Measurements from ENCODE around the gene LRP1B.

LRP1B gene

GRCh38 chr2:141737492-141738255 is 393.1 kb downstream of the LRP1B start:
- H3K9ac ChIP-seq, result no peak overlapping the region

DNA sequence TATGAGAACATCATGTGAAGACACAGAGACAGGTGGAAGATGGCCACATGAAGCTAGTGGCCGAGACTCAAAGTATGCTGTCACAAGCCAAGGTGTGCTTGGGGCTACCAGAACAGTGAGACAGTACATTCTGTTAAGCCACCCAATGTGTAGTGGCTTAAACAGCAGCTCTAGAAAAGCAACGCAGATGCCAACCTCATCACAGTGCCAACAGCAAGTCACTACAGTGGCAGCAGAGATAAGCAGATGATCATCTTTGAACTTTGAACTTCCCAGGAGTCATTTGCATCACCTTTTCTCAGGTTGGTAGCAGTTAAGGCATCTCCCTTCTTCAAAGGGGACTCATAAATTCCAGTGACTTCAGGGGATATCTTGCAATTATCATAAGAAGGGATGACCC is 394.4 kb downstream of the LRP1B start:
- no peaks in the 10 kb centered on the region for H4K20me1 ChIP-seq
- H3K4me2 ChIP-seq, result no peak overlapping the region
- no peak for TF ChIP-seq Cebpa-rat (IDR thresholded peaks at IDR 0.05)
- H3K9ac ChIP-seq, result no peak overlapping the region
- H3K36me3 ChIP-seq, result no peaks in the 10 kb centered on the region
- no peaks in the 10 kb centered on the region for H3K9me3 ChIP-seq (replicated peaks in 1 of 11)
- no peaks in the 10 kb centered on the region for H3K27me3 ChIP-seq
- H3K4me1 ChIP-seq, result no peaks in the 10 kb centered on the region
- no peak overlapping the region for H3K27ac ChIP-seq
- no peak overlapping the region for H3K4me3 ChIP-seq

More at GRCh38 chr2:141737492-141738255, 393.1 kb downstream of the LRP1B start:
- Histone ChIP-seq H4K20me1 (no peaks in the 10 kb centered on the region), H3K36me3 (no peaks in the 10 kb centered on the region), H3K4me2 (no peak overlapping the region), H3K27ac (no peak overlapping the region), H3K4me3 (no peak overlapping the region), H3K4me1 (no peaks in the 10 kb centered on the region), H3K27me3 (no peaks in the 10 kb centered on the region), H3K9me3 (replicated peaks in 1 of 11) (no peaks in the 10 kb centered on the region)
- TF ChIP-seq Cebpa-rat (IDR thresholded peaks at IDR 0.05), result no peak

GRCh38 chr2:141728886-141729285 is 401.9 kb downstream of the LRP1B start:
- H3K9me3 ChIP-seq (replicated peaks in 1 of 11), result no peaks in the 10 kb centered on the region
- no peaks in the 10 kb centered on the region for H3K36me3 ChIP-seq

DNA sequence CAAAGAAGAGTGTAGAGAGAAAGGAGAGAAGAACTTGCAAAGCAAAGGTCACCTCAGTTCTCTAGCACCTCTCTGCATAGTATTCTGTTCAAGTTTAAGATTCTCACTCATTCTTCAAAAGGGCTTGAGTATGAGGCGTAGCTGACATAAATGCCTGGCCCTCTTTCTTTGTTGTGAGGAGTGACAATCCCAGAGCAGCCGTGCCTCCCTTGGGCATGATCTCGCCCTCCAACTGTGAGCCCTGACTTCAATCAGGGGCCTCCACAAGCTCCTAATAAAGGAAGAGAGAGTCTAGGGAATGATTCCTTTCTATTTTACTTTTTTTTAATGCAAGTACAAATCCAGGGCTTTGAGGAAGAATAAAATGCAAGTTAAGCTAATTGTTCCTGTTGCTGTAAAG is 402.7 kb downstream of the LRP1B start:
- H3K36me3 ChIP-seq, result no peaks in the 10 kb centered on the region
- H3K4me2 ChIP-seq, result no peak overlapping the region
- H3K27ac ChIP-seq, result no peak overlapping the region
- H3K27me3 ChIP-seq, result no peaks in the 10 kb centered on the region
- H4K20me1 ChIP-seq, result no peaks in the 10 kb centered on the region
- H3K9ac ChIP-seq, result no peak overlapping the region
- 0 out of 20 replicates have a peak, but pooled peaks cover 0 to 4% (median 0%) of the 10 kb centered on the region in 10 experiments for H3K4me1 ChIP-seq
- H3K9me3 ChIP-seq (replicated peaks in 1 of 11), result no peaks in the 10 kb centered on the region
- H3K4me3 ChIP-seq, result no peak overlapping the region
- no peak for TF ChIP-seq Cebpa-rat (IDR thresholded peaks at IDR 0.05)

More at GRCh38 chr2:141728886-141729285, 401.9 kb downstream of the LRP1B start:
- Histone ChIP-seq H3K4me2 (no peak overlapping the region), H3K27me3 (no peaks in the 10 kb centered on the region), H3K27ac (no peak overlapping the region), H3K4me3 (no peak overlapping the region), H3K4me1 (0 out of 20 replicates have a peak, but pooled peaks cover 0 to 4% (median 0%) of the 10 kb centered on the region in 10 experiments), H4K20me1 (no peaks in the 10 kb centered on the region), H3K9ac (no peak overlapping the region)
- no peak for TF ChIP-seq Cebpa-rat (IDR thresholded peaks at IDR 0.05)

DNA sequence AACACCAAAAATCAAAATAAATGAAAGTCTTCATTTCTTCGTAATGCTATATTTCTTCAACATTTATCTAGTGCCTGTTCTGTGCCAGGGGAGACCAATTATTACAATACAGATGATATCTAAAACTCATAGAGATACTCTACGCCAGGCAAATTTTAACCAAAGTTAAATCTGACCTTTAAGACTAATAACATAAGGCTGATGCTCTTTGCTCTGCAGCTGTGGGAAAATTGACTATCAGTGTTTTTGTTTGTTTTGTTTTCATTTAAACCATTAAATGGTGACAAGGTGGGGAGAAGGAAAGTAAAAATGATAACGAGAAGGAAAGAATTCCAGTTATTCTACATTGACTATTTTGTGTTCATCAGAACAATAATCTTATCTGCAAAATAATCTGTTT is 406.4 kb downstream of the LRP1B start:
- H4K20me1 ChIP-seq, result no peaks in the 10 kb centered on the region
- no peaks in the 10 kb centered on the region for H3K36me3 ChIP-seq
- no peak overlapping the region for H3K4me3 ChIP-seq
- H3K9me3 ChIP-seq (replicated peaks in 1 of 11), result no peaks in the 10 kb centered on the region
- H3K9ac ChIP-seq, result no peak overlapping the region
- H3K4me1 ChIP-seq, result 0 out of 20 replicates have a peak, but pooled peaks cover 0 to 4% (median 0%) of the 10 kb centered on the region in 10 experiments
- H3K27me3 ChIP-seq, result no peaks in the 10 kb centered on the region
- TF ChIP-seq Cebpa-rat (IDR thresholded peaks at IDR 0.05), result no peak
- no peak overlapping the region for H3K4me2 ChIP-seq
- H3K27ac ChIP-seq, result no peak overlapping the region

GRCh38 chr2:141723814-141724213 is 407.0 kb downstream of the LRP1B start:
- Histone ChIP-seq H3K4me2 (no peak overlapping the region), H3K9ac (no peak overlapping the region), H3K27me3 (no peaks in the 10 kb centered on the region), H3K9me3 (replicated peaks in 1 of 11) (no peaks in the 10 kb centered on the region), H4K20me1 (no peaks in the 10 kb centered on the region), H3K4me3 (no peak overlapping the region), H3K36me3 (no peaks in the 10 kb centered on the region), H3K4me1 (0 out of 20 replicates have a peak, but pooled peaks cover 0 to under 1% (median 0%) of the 10 kb centered on the region in 10 experiments), H3K27ac (no peak overlapping the region)
- no peak for TF ChIP-seq Cebpa-rat (IDR thresholded peaks at IDR 0.05)

DNA sequence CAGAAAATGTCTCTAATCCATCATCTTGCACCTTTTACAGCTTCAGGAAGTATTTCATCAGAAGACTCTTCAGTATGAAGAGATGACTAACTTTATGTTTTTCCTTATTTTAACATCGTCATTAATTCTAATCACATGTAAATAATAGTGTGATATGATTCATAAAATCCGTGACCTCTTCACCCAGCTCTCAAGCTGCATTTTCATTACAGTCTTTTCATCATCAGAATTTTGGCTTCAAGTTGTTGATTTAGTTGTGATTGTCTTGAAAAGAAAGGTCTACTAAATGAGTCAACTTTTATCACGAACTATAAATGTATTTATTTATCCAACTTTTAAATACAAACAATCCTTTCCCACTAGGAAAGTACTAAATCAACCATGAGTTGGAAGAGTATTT is 410.3 kb downstream of the LRP1B start:
- Histone ChIP-seq H4K20me1 (no peaks in the 10 kb centered on the region), H3K36me3 (no peaks in the 10 kb centered on the region), H3K9ac (no peak overlapping the region), H3K4me1 (no peaks in the 10 kb centered on the region), H3K4me2 (no peak overlapping the region), H3K9me3 (replicated peaks in 1 of 11) (no peaks in the 10 kb centered on the region), H3K27ac (no peak overlapping the region), H3K27me3 (no peaks in the 10 kb centered on the region), H3K4me3 (no peak overlapping the region)
- TF ChIP-seq Cebpa-rat (IDR thresholded peaks at IDR 0.05), result no peak

GRCh38 chr2:141714496-141714895 is 416.3 kb downstream of the LRP1B start:
- Histone ChIP-seq H3K27me3 (no peaks in the 10 kb centered on the region), H3K4me3 (no peak overlapping the region), H3K36me3 (no peaks in the 10 kb centered on the region), H3K27ac (no peak overlapping the region), H4K20me1 (no peaks in the 10 kb centered on the region), H3K9me3 (replicated peaks in 1 of 11) (no peaks in the 10 kb centered on the region), H3K4me1 (no peaks in the 10 kb centered on the region), H3K4me2 (no peak overlapping the region), H3K9ac (no peak overlapping the region)
- TF ChIP-seq Cebpa-rat (IDR thresholded peaks at IDR 0.05), result no peak

- Histone ChIP-seq H3K4me1 (no peaks in the 10 kb centered on the region), H3K27ac (no peak overlapping the region), H3K36me3 (no peaks in the 10 kb centered on the region), H3K27me3 (no peaks in the 10 kb centered on the region), H3K4me3 (no peak overlapping the region), H3K4me2 (no peak overlapping the region), H3K9me3 (replicated peaks in 1 of 11) (no peaks in the 10 kb centered on the region), H3K9ac (no peak overlapping the region), H4K20me1 (no peaks in the 10 kb centered on the region)
- no peak for TF ChIP-seq Cebpa-rat (IDR thresholded peaks at IDR 0.05)
Measured at GRCh38 chr2:141711627-141712026, 419.2 kb downstream of the LRP1B start.

- Histone ChIP-seq H3K9ac (no peak overlapping the region), H3K4me2 (no peak overlapping the region), H3K36me3 (no peaks in the 10 kb centered on the region), H3K9me3 (replicated peaks in 1 of 11) (no peaks in the 10 kb centered on the region), H3K4me3 (no peak overlapping the region), H3K27me3 (no peaks in the 10 kb centered on the region), H4K20me1 (no peaks in the 10 kb centered on the region), H3K4me1 (no peaks in the 10 kb centered on the region), H3K27ac (no peak overlapping the region)
- no peak for TF ChIP-seq Cebpa-rat (IDR thresholded peaks at IDR 0.05)
Measured at GRCh38 chr2:141710589-141711239, 420.1 kb downstream of the LRP1B start.

Measured in BLaER1 treated with 17β-estradiol and CSF1 and Interleukin-3, amounts not matched to agents 10 nM and 100 nM (cell line).